ENCODE results near the gene NSMCE1. TPM values are rescaled to one million over a fixed set of nuclear protein-coding genes. Genes with fewer than 3 reads are reported as not detected.
"Not testable (repeated sequence)": the region's sequence is repeated elsewhere in the genome, so short reads cannot be mapped to it uniquely, and the experiment has no call there.

Gene NSMCE1
- total RNA-seq, 1 experiment from 2014 or later, result 49.4 TPM

DNA sequence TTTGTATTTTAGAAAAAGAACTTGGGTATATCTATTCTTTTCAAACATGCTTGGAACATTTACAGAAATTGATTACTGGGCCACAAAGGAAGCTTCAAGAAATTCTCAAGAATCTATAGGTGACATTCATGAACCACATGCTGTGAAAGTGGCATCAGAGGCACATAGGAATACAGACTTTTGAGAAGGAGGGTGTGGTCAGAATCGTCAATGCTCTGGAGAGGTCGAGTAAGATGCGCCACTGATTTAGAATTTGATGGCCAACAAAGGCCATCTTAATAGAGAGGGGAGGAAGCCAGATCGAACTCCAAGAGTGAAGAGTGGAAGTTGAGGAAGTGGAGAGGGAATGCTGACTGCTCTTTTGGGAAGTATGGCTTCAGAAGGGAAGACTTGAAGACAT lies 3.5 kb upstream of the NSMCE1 start:
- no peak for DNase-seq (ENCODE audit: low spot score)

DNA sequence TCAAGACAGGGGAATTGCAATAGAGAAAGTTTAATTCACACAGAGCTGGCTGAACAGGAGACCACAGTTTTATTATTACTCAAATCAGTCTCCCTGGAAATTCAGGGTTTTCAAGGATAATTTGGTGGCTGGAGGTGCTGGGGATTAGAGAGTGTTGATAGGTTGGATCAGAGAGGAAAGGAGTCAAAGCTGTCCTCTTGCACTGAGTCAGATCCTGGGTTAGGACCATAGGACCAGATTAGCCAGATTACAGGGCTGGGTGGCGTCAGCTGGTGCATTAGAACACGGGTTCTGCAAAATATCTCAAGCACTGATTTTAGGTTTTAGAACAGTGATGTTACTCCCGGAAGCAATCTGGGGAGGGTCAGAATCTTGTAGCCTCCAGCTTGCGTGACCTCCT lies 1.8 kb upstream of the NSMCE1 start:
- DNase-seq (ENCODE audit: low spot score), result no peak

DNA sequence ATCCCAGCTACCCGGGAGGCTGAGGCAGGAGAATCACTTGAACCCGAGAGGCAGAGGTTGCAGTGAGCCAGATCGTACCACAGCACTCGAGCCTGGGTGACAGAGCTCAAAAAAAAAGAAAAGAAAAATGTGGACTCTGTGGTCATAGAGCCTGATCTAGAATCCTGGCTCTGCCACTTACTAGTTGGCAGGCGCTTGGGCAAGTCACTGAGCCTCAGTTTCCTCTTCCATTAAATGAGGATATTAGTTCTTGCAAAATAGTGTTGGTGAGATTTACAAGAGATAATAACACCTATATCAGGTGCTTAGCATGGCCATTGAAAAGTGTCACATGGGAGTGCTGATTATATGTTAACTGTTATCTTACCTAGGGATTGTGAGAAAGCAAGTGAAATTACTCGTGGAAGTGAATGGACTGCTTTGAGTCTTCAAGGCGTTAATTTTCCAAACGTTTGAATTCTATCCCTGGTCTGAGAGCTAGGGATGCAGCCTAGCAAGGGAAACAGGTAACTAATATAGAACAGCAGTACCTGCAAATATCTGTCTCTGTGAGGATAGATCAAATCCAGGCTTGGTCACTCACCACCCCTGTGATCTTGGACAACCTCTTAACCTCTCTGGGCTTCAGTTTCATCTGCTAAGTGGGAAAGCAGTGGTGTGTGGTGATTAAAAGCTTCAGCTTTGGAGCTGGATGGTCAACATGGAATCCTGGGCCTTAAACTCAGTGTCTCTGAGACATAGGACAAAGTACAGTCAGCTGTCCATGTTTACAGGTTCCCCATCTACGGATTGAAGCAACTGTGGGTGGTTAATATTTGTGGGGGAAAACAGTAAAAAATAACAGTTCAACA lies 953 bp upstream of the NSMCE1 start:
- no peak for DNase-seq (ENCODE audit: low spot score)

DNA sequence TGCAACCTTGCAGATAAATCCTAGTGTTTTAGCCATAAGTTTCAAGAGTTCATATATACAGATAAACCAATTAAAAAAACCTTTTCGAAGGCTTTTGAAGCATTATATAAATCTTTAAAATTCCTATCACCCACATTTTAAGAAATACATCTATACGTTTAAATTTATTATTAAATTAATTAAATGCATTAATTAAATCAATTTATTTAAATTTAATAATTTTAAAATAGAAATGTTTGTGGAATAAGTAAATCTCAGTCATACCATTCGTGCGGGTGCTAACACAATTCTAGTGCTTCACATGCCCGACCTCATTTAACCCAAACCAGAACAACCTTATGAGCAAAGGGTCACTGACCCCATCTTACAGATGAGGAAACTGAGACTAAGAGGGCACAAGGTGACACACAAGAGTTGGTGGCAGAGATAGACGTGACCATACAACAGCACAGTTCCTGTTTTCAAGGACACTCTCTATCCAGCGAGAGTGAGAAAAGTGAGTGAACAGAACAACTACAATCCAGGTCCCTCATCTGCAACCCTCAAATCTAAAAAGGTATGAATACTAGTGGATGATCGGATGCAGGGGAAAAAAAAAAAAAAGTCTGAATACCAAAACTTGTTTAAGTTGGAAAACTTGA lies 1.4 kb downstream of the NSMCE1 start:
- DNase-seq (ENCODE audit: low spot score), result no peak

DNA sequence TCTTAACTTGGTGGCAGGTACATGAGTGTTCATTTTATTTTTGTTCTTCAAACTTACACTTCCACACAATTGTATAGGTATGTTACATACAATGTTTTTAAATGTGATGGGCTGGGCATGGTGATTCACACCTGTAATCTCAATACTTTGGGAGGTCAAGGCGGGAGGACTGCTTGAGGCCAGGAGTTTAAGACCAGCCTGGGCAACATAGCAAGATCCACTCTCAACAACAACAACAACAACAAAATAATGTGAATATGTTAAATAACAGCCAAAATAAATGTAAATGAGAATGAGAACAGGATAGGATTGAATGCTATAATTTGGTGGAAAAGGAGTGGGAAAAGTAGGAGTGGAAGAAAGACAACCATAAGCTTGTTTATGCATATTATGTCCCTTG lies 2.6 kb downstream of the NSMCE1 start:
- no peak for DNase-seq (ENCODE audit: low spot score)

DNA sequence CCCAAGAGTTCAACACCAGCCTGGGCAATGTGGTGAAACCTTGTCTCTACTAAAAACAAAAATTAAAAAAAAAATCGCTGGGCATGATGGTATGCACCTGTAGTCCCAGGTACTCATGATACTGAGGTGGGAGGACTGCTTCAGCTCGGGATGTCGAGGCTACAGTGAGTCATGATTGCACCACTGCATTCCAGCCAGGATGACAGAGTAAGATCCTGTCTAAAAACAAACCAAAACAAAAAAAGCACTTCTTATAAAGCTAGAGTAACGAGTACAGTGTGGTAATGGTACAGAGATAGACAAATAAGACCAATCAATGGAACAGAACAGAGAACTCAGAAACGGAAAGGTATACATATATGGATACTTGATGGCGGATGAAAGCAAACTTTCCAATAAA lies 4.4 kb downstream of the NSMCE1 start:
- peak; percentile 46 for DNase-seq (ENCODE audit: low spot score)

DNA sequence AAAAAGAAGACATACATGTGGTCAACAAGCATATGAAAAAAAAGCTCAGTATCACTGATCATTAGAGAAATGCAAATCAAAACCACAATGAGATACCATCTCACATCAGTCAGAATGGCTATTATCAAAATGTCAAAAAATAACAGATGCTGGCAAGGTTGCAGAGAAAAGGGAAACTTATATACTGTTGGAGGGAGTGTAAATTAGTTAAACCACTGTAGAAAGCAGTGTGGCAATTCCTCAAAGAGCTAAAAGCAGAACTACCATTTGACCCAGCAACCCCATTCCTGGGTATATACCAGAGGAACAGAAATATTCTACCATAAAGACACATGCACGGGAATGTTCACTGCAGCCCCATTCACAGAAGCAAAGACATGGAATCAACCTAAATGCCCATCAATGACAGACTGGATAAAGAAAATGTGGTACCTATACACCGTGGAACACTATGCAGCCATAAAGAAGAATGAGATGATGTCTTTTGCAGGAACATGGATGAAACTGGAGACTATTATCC lies 5.6 kb downstream of the NSMCE1 start:
- DNase-seq (ENCODE audit: low spot score), result not testable (repeated sequence)

DNA sequence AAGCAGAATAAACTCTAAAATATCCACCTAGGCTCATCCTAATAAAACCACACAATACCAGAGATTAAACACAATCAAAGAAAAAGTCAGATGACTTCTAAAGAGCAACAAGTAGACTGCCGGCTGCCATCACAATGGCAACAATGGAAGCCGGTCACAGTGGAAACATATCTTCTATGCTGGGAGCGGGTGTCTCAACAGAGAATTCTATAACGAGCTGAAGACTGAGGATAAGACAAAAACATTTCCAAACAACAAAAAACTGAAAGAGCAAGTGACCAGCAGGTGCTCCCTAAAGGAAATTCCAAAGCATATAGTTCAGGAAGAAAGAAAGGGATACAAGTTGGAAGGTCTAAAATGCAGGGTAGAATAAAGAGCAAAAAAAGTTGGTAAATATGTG lies 8.9 kb downstream of the NSMCE1 start:
- DNase-seq (ENCODE audit: low spot score), result no peak

DNA sequence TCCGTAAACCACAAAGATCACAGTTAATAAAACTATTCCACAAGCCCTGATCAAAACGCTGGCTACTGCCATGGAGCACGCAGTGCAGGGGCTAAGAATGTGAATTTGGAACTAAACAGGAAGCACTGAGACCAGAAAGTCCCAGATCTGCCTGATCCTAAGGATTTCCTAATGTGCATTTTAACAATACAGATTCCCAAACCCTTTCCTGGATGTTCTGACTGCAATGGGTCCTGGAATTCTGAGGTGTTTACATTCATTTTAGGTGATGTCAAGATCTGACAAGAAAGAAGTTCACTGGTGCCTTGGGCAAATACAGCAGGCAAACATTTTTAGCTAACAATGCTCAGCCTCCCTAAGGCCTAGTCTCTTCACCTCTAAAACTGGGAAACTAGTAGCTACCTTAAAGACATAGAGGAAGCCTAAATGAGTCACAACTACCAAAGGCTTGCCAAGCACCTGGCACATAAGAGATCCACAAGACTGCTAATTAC lies 10.3 kb downstream of the NSMCE1 start:
- DNase-seq (ENCODE audit: low spot score), result no peak

DNA sequence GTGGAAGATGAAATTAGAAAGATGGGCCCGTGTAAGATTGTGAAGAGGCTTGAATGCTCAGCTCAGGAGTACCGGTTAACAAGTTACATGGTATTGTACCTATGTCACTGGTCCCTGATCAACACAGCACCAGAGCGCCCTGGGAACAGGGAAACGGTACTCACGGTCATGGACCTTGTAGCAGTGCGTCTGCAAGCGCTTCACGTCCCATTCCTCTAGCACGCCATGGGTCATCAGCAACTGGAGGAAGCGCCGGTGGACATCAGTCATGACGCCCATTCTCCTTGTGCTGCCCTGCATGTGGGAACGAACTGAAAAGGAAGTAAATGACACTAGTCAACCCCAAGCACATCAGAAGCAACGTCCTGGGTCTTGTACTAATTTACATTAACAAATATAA lies 11.3 kb downstream of the NSMCE1 start:
- no peak for DNase-seq (ENCODE audit: low spot score)

DNA sequence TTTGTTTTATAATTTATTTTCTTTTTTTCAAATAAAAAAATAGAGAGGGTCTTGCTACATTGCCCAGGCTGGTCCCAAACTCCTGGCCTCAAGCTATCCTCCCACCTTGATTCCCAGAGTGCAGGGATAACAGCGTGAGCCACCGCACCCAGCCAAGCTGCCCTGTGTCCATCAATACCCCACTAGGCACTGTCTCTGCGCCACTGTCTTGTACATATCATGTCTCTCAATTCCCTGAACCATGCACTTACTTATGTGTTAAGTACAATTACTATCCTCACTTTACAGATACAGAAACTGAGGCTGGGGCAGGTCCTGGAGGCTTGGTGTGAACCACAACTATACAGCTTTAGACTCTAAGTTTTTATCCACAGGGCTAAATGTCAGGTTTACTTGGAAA lies 11.7 kb downstream of the NSMCE1 start:
- DNase-seq (ENCODE audit: low spot score), result no peak

DNA sequence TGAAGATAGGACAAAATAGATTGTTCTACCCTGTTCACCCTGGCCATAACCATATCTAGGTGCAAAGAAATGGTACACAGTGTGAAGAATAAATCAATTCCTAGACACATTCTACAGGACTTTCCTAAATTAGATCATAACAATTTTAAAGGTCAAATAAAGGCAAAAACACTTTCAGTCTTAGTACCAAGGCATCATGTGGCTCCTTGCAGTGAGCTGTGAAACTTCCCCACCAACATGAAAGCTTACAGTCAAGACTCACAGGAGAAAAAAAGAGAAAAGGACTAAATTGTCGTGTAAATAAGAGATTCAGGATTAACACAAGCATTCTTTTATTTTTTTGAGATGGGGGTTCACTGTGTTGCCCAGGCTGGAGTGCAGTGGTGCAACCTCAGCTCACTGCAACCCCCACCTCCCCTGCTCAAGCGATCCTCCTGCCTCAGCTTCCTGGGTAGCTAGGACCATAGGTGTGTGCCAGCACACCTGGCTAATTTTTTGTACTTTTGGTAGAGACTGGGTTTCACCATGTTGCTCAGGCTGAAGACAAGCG lies 14.2 kb downstream of the NSMCE1 start:
- no peak for DNase-seq (ENCODE audit: low spot score)

DNA sequence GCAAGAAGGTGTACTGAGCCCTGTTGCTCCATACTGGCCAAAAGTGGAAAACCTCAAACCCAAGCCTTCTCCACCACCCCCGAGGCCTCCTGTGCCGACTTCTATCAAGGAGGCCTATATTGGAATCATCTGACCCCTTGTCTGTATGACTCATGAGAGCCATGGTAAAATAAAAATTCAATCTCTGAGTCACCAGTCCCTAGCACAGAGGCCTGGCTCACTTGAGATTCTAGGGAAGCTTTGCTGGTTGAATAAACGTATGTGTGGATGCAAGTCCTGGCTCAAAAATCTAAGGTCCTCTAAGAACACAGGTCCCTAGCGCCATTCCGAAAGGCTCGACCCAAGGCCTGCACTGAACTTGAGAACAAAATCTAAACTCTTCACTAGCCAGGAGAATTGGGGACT lies 15.0 kb downstream of the NSMCE1 start:
- peak; percentile 57 for DNase-seq (ENCODE audit: low spot score)

DNA sequence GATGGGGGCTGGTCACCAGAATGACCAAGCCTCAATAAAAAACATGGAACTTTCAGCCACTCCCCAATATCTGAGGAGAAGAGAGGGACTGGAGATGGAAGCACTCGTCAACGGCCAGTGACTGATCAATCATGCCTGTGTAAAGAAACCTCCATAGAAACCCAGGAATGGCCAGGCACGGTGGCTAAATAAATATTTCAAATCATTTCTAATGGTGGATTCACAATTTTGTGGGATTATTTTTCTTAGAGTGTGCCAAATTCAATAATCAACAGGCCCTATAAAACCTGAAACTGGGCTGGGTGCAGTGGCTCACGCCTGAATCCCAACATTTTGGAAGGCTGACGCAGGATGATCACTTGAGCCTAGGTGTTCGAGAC lies 16.4 kb downstream of the NSMCE1 start:
- DNase-seq (ENCODE audit: low spot score), result no peak

DNA sequence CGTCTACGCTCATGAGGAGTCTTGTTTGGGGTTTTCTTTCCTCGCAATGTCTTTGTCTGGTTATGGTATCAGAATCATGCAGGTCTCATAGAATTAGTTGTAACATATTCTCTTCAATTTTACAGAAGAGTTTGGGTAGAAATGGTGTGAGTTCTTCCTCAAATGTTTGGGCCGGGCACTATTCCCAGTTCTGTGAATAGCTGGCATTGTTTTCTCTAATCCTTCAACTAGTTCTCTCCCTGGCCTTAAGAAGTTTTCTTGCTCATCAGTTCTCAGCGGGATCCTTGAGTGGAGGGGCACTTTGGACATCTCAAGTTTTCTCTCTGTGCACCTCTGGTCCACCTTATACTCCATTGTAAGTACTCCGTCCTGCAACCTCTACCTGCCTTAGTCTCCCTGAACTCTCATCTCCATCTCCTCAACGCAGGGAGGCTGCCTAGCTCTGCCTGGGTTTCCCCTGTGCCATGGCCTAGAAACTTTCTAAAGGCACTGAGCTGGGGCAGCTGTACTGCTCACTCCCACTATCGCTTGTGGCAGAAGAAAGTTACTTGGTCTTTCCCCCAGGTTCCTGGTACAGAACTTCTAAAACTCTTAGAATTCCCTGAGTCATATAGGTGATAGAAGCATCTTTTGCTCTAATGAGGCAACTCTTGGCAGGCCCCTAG lies 16.9 kb downstream of the NSMCE1 start:
- no peak for DNase-seq (ENCODE audit: low spot score)

DNA sequence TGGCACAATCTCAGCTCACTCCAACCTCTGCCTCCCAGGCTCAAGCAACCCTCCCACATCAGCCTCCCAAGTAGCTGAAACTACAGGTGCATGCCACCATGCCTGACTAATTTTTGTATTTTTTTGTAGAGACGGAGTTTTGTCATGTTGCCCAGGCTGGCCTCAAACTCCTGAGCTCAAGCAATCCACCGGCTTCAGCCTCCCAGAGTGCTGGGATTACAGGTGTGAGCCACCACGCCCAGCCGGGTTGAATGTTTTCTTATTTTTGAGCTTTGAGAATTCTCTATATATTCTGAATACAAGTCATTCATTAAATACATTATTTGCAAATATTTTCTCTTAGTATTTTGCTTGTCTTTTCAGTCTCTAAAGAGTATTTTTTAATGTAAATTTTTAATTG lies 19.7 kb downstream of the NSMCE1 start:
- not testable (repeated sequence) for DNase-seq (ENCODE audit: low spot score)

DNA sequence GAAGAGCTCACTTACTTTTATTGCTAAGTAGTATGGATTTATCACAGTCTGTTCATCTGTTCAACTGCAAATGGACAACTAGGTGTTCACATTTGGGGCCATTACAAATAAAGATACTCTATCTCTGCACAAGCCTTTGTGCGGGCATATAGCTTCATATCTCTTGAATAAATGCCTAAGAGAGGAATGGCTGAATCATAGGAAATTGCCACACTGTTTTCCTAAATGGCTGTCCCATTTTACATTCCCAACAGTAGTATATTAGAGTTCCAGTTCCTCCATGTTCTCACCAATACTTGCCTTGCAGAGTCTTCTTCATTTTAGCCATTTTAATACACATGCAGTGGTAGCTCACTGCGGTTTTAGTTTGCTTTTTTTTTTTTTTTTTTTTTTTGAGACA lies 20.5 kb downstream of the NSMCE1 start:
- DNase-seq (ENCODE audit: low spot score), result no peak

DNA sequence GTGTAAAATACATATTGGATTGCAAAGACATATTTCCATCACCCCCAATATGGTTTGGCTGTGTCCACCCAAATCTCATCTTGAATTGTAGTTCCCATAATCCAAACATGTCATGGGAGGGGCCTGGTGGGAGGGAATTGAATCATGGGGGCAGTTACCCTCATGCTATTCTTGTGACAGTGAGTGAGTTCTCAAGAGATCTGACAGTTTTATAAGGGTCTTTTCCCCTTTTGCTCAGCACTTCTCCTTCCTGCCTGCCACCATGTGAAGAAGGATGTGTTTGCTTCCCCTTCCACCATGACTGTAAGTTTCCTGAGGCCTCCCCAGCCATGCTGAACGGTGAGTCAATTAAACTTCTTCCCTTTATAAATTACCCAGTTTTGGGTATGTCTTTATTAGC lies 21.5 kb downstream of the NSMCE1 start:
- DNase-seq (ENCODE audit: low spot score), result not testable (repeated sequence)

DNA sequence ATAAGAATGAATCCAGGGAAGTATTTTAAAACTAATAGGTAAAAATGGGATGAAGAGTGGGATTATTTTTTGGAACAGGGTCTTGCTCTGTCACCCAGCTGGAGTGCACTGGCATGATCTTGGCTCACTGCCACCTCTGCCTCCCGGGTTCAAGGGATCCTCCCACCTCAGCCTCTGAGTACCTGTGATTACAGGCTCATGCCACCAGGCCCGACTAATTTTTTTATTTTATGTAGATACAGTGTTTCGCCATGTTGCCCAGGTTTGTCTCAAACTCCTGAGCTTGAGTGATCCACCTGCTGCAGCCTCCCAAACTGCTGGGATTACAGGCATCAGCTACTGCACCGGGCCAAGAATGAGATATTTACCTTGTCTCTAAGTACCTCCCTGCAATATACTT lies 22.1 kb downstream of the NSMCE1 start:
- DNase-seq (ENCODE audit: low spot score), result no peak

DNA sequence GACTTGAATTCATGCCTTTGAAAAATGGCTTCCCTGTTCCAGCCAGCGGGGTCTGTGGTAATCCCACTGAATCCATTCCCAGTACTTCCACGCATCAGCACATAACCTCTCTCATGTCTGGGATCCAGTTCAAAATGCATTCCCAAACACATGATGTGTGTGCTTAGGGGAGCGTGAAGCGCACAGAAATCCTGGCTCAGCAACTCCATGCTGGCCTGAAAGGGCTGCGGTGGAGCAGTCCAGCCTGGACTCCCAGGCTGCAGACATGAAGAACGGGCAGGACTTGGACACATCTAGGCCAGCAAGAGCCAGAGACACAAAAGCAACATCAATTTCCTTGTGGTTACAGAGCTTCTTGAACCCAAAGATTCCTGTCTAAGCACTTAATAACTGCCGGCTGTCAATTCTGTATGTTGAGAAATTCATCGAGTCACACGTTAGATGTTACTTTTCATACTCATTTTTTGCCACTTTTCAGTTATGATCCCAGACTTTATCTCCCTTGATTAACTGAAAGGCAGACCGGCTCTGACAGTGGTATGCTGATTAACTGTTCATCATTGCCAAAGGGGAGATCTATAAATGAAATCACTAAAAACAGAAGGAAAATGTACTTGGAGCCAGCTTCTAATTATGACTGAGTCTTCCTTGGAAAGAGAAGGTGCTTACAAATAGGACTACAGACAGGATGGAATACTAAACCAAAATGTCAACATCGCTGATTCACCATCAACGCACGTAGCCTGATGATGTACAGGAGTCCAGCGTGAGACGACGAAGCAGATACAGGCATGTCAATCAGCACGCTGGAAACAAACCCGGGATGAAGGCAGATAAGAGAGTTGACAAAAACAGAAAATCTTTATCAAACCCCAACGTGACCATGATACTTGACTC lies 23.0 kb downstream of the NSMCE1 start:
- DNase-seq (ENCODE audit: low spot score), result no peak

DNA sequence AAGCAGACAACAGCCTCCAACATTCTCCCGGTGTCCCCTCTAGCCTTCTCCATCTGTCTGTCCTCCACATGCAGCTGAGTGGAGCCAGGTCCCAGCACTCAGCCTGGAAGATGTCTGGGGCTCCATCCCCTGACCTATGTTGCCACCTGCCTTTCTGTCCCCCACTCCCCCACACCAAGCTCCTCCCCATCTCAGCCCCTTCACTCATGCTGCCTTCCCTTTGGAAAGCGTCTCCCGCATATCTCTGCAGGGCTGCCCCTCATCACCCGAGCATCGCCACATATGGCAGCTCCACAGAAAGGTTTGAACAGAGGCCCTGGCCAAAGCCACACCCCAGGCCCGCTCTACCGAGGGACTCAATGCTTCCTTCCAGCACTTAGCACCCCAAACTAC lies 24.2 kb downstream of the NSMCE1 start:
- no peak for DNase-seq (ENCODE audit: low spot score)

All from H4 (cell line).